ENCODE results near the gene SLC25A20. TPM values are rescaled to one million over a fixed set of nuclear protein-coding genes. Genes with fewer than 3 reads are reported as not detected.

The SLC25A20 gene
- total and polyA plus RNA-seq, 4 donors: 36.9 to 223 (median 86.5) TPM

GRCh38 chr3:48851407-48851806, 47.3 kb downstream of the SLC25A20 start:
- Histone ChIP-seq H3K27me3 (ENCODE audit: control insufficient read depth in 4 of 4, insufficient read depth in 4 of 4, low read length in 3 of 4) (no peaks in the 10 kb centered on the region), H3K9ac (ENCODE audit: low read depth in 1 of 2, low read length in 2 of 2) (no peak overlapping the region), H3K36me3 (ENCODE audit: control insufficient read depth in 4 of 4, insufficient read depth in 3 of 4, low read depth in 1 of 4, low read length in 3 of 4) (peaks cover 0 to 11% (median 2%) of the 10 kb centered on the region in 4 donors), H3K9me3 (ENCODE audit: control insufficient read depth in 4 of 4, low read length in 3 of 4) (no peaks in the 10 kb centered on the region), H3K27ac (ENCODE audit: low read depth in 1 of 2, low read length in 2 of 2) (no peak overlapping the region), H3K4me1 (ENCODE audit: control insufficient read depth in 4 of 4, insufficient read depth in 4 of 4, low read length in 3 of 4) (peaks cover 1 to 10% (median 7%) of the 10 kb centered on the region in 4 donors), H3K4me3 (ENCODE audit: low read depth in 1 of 3, low read length in 3 of 3) (no peak overlapping the region)
- no peak for DNase-seq (ENCODE audit: low spot score)
- WGBS: 78% methylated on average over 3 of the region's 3 CpGs
- TF ChIP-seq YY1 (IDR thresholded peaks at IDR 0.05) (no peak), HNF4G (IDR thresholded peaks at IDR 0.05) (no peak), CTCF (IDR thresholded peaks at IDR 0.05; ENCODE audit: low read depth, low read length, missing input control) (no peak), JUND (IDR thresholded peaks at IDR 0.05) (no peak), FOXA2 (IDR thresholded peaks at IDR 0.05) (no peak), EGR1 (IDR thresholded peaks at IDR 0.05; ENCODE audit: low read depth in 2 of 2) (no peak), FOXA1 (IDR thresholded peaks at IDR 0.05) (no peak), SP1 (IDR thresholded peaks at IDR 0.05) (no peak), MAX (IDR thresholded peaks at IDR 0.05) (no peak), REST (IDR thresholded peaks at IDR 0.05) (no peak), HNF4A (conservative IDR thresholded peaks at IDR 0.05) (no peak), RXRA (IDR thresholded peaks at IDR 0.05) (no peak), GABPA (IDR thresholded peaks at IDR 0.05 in 1 of 2, conservative IDR thresholded peaks at IDR 0.05 in 1 of 2) (no peak), TAF1 (conservative IDR thresholded peaks at IDR 0.05) (no peak), NR2F2 (IDR thresholded peaks at IDR 0.05) (no peak)
- TF ChIP-seq, protein P1, sequence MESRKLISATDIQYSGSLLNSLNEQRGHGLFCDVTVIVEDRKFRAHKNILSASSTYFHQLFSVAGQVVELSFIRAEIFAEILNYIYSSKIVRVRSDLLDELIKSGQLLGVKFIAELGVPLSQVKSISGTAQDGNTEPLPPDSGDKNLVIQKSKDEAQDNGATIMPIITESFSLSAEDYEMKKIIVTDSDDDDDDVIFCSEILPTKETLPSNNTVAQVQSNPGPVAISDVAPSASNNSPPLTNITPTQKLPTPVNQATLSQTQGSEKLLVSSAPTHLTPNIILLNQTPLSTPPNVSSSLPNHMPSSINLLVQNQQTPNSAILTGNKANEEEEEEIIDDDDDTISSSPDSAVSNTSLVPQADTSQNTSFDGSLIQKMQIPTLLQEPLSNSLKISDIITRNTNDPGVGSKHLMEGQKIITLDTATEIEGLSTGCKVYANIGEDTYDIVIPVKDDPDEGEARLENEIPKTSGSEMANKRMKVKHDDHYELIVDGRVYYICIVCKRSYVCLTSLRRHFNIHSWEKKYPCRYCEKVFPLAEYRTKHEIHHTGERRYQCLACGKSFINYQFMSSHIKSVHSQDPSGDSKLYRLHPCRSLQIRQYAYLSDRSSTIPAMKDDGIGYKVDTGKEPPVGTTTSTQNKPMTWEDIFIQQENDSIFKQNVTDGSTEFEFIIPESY (IDR thresholded peaks at IDR 0.05): no peak
- TF ChIP-seq, protein P2, sequence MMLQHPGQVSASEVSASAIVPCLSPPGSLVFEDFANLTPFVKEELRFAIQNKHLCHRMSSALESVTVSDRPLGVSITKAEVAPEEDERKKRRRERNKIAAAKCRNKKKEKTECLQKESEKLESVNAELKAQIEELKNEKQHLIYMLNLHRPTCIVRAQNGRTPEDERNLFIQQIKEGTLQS (IDR thresholded peaks at IDR 0.05): no peak
